NOMO-1 treated with dmso at 0.1 percent for 144 hours (cell line): ENCODE measurements around the gene CIB4.
"Not testable (repeated sequence)": the region's sequence is repeated elsewhere in the genome, so short reads cannot be mapped to it uniquely, and the experiment has no call there.

Experiments
- DNase-seq: peaks from one replicate; lab custom pipeline; 2025; ENCODE audit not compliant: unreplicated experiment; lab: John Stamatoyannopoulos, UW

The CIB4 gene

DNA sequence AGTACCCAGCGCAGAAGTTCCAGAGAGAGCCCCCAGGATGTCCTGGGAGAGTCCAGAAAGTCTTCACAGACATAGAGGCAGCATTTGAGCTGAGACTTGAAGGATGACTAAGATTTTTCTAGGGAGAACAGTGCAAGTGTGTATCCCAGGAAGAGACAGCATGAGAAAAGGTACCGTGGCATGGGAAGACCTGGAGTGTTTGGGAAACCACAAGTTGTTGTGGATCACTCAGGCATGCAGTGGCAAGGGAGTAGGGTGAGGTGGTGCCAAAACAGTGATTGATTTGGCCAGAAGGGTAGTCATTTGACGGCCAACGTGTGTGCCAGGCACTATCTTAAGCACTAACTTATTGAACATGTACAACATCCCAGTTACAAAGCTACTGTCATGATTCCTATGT lies 26.9 kb upstream of the CIB4 start:
- no peak for DNase-seq

DNA sequence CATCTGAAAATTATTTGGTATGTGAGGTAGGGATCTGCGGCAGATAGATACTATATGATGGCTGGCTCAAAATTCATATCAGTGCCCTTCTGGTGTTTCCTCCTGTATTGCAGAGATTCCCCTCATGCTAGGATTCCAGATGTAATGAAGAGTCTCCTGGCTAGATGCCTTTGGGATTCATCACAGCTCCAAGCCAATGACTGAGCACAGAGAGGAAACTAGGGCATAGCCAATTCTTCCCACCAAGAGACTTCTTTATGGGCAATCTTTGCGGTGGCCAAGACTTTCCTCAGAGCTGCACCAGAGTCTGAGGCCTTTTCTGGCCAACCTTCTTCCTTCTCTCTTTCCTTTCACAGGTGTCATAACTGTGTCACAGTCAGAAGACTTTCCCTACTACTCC lies 25.5 kb upstream of the CIB4 start:
- DNase-seq: no peak

DNA sequence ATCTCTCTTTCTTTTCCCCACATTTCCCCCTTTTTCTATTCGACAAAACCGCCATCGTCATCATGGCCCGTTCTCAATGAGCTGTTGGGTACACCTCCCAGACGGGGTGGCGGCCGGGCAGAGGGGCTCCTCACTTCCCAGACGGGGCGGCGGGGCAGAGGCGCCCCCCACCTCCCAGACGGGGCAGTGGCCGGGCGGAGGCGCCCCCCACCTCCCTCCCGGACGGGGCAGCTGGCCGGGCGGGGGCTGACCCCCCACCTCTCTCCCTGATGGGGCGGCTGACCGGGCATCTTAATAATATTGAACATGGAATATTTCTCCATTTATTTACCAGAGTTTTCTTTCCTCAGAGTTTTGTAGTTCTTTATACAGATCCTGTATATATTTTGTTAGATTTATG lies 24.1 kb upstream of the CIB4 start:
- not testable (repeated sequence) for DNase-seq

DNA sequence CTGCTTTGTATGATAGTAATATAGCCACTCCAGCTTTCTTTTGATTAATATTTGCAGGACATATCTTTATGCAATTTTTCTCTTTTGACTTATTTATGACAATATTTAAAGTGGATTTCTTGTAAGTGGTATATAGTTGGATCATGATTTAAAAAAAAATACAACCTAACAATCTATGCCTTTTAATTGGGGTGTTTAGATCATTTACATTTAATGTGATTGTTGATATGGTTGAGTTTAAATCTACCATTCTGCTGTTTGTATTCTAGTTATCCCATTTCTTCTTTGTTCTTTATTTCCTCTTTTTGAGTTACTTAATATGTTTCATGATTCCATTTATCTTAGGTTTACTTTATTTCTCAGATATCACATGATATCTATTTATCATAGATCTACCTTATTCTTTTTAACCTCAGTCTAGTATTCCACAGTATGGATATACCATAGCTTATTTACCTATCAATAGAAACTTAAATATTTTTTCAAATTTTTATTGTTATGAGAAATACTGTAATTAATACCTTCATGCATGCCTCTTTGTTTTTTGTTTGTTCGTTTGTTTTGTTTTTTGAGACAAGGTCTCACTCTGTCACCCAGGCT lies 19.3 kb upstream of the CIB4 start:
- DNase-seq: no peak

DNA sequence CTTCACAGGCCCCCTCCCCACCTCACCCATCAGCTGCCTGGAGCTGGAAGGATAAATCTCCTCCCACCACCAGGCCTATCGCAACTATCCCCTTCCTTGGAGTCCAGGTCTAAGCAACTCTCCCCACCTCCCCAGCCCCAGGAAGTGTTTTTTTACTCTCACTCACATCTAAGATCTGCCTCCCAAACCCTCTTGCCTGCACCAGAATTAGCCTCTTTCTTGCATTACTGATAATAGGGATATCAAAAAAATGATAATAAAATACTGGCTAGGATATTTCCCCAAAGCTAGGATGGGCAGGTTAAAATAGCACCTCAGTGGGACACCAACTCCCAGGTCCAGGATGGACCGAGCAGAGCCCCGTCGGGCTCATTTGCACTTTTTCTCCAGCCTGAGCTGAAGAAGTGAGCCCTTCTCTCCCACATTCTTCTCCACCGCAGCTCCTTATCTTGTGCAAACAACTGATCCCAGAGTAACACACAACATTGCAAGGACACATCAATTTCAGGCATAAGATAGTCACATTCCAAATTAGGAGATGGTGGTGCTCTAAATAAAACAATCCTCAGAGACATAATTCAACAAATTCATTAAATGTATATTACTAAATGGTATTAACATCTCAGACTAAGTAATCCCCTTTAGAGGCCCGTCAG lies 17.7 kb upstream of the CIB4 start:
- no peak for DNase-seq

DNA sequence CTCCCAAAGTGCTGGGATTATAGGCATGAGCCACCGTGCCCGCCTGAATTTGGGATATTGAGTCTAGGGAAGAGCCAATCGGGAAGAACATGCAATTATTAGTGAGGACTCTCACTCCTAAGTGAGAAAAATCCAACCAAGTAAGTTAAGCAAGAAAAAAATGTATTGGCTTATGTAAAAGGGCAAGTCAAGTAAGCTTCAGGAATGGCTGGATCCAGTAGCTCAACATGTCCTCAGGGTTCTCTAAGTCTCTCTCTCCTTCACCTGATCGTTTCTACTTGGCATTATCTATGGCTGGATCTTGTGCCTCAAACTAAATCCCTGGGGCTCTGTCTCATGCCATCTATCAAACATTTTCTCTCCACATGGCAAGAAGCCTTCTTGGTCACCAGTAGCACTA lies 16.1 kb upstream of the CIB4 start:
- no peak for DNase-seq

DNA sequence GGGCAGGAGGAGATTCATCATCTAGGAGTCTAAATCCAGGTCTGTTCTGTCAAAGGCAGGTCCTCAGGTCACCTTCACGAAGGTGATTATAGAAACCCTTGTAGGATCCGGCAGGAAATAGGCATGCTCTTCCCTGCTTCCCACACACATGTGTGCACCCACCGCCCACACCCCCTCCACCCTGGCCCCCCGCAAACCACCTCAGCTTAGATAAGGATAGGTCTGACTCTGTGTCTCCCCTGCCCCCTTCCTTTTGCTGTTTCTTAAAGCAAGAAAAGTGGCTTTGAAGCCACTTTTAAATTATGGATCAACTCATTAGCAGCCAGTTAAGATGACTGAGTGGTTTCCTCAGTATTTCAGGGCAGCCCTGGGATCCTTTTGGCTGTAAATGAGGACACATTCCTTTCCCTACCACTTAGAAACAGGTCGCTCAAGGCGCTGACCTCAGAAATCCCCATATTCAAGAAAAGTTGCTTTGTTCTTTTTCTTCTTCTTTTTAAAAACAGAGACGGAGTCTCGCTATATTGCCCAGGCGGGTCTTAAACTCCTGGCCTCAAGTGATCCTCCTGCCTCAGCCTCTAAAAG lies 14.5 kb upstream of the CIB4 start:
- no peak for DNase-seq

DNA sequence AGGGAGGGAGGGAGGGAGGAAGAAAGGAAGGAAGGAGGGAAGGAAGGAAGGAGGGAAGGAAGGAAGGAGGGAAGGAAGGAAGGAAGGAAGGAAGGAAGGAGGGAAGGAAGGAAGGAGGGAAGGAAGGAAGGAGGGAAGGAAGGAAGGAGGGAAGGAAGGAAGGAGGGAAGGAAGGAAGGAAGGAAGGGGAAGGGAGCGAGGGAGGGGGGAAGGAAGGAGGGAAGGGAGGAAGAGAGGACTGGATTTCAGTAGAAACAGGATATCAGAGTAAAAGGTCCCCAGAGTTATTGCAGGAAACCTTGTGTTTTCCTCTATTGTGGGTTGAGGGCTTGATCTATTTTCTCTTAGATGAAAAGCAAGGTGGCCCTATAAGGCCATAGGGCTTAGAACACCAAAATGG lies 14.0 kb upstream of the CIB4 start:
- not testable (repeated sequence) for DNase-seq

DNA sequence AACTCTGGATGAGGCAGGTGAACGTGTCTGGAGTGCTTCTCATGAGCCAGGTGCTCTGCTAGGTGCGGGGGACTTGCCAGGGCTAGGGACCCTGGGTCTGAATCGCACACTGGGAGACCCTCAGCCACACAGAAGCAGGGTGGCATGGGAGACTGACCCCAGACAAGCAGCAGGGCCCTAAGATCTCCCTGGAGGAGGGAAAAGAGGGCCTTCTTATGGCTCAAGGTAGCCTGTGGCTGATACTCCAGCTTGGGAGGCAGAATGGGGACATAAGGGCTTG lies 12.8 kb upstream of the CIB4 start:
- no peak for DNase-seq

DNA sequence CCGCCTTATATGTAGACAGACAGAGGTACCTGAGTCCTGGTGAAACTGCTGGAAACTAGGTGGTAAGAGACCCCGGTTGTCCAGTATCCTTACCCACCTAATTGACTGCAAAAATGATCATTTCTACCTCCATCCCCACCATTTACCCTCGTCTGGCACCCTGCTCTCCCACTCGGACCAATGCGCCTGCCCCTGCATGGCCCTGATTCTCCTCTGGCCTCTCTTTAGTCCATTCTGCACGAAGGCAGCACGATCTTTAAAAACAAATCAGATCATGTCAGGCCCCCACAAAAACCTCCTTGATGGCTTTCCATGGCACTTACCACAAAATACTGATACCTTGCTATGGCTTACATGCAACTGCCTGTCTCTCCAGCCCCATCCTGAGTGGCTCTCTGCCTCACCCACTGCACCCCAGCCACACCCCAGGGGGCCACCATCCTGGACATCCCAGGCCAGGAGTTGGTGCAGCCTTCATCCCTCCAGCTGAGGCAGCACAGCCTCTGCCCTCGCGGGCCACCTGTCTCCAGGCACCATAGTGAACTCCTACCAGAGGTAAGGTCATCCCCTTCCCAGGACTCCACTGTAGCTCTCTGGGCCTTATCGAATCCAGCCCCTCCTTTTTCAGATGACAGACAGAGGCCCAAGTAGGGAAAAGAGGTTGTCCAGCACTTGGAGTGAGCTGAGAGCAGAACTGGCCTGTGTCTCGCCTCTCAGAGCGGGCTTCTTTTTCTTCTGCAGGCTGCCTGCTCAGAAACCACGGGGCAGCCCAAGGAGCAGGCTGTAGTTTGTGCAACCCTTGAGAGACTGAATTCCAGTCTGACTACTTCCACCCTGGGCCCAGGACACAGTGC lies 12.3 kb upstream of the CIB4 start:
- DNase-seq: no peak

DNA sequence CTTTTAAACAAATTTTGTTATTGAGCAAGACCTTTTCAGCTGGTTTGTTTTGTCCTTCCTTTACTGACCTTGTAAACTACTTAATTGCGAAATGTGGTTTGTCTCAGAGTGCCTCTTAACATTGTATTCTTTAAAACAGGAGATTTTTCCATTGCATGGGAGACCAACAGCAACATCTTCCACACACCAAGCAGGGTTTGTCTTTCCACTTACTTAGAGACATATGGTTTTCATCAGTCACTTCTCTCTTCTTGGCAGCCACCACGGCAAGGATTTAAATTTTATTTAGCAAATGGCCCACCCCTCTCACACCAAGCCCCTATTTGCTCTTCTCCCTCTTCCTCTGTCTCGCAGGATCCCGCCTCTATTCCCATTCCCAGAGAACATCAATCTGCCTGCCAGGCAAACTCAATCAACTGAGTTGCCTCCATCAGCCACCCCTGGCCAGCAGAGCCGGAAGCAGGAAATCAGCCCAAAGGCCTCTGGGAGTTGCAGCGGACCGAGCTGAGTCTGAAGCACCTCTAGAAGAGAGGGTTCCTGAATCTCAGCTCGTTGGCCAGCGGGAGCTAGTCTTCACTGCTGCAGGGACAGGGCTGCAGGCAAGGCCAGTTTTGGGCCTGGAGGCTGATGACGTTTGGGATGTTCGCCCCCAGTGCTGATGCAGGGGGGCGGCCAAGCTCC lies 11.3 kb upstream of the CIB4 start:
- DNase-seq: no peak

DNA sequence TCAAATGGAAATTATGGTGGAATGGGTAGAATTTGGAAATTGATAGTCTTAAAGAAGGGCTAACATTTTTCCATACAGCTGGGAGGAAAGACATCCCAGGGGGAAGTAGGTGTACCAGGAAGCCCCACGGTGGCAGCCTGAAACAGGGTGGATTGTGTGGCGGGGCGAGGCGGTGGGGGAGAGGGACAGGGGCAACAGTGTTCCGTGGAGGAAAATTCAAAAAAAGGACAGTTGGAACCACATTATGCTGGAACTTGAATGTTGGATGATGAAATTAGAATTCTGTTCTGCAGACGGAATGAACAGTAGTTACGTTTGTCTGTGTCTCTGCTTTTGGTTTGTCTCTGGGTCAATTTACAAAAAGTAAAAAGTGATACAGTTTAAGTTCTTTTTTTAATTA lies 10.6 kb upstream of the CIB4 start:
- DNase-seq: no peak

DNA sequence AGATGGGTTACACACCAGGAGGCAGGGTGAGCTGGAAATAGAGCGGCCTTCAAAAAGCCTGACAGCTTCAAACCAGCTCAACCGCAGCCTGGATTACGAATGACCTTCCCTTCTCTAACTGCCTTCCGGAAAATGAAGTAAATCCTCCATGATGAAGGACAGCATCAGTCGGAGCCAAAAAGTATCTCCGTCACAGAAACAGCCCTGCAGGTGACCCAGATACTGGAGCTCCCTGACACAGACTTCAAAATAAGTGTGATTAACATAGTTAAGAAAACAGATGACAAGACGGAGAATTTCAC lies 10.3 kb upstream of the CIB4 start:
- DNase-seq: no peak

DNA sequence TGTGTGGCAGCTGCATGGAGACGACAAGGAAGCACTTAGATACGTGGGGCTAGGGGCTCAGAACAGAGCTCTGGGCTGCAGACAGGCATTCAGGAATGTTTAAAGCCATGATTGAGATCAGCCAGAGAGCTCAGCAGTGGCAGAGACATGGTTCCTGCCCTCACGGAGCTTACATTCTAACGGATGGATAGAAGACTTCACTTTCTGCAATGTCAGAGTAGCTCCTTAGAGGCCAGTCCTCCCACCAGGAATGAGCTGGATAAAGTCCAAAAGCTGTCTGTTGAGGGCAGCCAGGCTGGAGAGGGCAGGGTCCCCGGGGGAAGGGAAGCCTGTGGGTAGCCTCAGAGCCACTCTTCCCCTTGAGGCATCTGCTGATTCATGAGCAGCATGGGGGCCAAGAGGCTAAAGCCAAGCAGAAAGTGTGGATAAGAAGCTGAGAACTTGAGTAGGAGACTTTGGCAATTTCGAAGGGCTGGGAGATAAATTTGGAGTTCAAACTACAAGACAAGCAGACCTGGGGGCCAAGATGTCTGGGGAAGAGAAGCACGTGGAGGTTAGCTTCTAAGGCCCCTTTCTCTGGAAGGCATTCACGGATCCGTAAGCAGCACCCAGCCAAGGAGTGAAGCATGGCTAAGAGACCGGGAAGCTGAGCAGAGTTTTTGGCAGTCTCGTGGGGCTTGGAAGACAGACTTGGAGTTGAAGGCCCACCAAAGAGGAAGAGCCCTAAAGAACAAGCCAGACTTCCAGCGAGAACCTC lies 9.7 kb upstream of the CIB4 start:
- no peak for DNase-seq

DNA sequence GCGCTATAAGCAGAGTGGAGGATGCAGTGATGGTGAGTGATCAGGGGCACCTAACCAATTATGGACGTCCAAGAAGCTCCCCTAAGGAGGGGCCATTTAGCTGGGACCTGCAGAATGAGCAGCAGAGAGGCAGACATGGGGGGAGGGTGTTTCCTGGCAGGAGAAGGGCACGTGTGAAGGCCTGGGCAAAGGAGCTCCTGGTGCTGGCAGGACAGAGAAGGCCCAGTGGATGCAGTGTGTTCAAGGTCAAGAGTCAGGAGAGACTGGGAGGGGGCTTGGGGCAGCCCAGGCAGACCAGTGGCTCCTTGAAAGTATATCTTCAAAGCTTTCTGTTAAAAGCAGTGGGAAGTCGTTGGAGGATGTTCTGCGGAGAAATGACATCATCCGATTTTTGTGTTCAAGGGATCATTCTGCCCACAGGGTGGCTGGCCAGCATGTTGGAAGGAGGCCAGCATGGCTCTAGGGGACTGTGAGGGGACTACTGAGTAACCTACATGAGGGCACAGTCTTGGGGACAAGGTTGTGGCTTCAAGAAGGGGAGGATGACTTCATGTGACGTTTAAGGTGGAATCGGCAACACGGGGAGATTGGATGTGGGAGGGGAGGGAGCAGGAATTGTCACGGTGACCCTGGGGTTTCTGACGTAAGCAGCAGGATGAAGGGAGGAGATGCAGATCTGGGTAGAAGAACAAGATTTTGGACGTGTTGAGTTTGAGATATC lies 9.0 kb upstream of the CIB4 start:
- DNase-seq: no peak

DNA sequence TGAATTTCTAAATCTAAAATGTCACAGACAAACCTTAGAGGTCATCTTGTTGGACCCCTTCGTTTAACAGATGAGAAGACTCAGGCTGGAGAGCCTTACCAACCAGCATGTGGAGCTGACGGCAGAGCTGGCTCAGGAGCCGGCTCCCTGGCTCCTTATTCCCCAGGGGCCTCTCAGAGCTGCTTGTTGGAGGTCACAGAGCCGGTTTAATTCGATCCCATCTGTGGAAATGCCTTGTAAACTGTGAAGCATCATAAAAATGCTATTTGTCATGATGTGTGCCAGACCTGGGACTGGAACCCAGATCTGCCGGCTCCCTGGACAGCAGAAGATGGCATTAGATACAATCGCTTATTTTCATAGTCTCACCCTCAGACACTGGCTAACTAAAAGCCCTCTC lies 8.2 kb upstream of the CIB4 start:
- DNase-seq: no peak

DNA sequence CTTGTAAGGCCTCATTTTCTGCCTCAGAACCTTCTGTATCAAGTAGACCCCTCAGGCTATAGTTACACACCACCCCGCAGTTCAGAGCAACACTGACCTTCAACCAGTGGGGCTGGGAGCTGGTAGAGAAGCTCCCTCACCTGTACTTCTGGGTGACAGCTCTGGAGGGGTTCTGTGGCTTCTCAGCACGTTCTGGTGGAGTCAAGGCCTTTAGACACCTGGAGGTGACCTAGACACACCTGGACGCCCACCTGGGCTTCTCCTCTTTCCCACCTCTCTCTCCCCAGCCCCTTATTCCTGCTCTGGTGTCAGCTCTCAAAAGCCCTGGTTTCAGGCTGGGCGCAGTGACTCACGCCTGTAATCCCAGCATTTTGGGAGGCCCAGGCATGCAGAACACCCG lies 7.3 kb upstream of the CIB4 start:
- DNase-seq: no peak

DNA sequence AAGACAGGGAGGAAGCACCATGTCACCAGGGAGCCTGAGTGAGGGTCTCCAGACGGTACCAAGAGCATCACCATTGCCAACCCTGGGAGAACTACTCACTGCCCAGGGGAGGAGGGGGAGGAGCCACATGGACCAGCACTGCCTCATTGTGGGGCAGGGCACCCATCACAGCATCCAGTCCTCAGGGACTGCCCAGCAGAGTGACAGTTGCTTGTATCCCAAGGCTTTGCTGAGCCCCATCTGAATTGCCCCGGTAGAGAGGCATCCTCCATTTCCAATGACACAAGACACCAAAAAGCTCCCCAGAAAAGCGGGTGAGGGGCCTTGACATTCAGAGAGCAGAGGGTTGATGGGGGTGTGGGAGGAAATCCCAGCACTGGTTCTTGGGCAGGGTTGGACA lies 6.8 kb upstream of the CIB4 start:
- no peak for DNase-seq

DNA sequence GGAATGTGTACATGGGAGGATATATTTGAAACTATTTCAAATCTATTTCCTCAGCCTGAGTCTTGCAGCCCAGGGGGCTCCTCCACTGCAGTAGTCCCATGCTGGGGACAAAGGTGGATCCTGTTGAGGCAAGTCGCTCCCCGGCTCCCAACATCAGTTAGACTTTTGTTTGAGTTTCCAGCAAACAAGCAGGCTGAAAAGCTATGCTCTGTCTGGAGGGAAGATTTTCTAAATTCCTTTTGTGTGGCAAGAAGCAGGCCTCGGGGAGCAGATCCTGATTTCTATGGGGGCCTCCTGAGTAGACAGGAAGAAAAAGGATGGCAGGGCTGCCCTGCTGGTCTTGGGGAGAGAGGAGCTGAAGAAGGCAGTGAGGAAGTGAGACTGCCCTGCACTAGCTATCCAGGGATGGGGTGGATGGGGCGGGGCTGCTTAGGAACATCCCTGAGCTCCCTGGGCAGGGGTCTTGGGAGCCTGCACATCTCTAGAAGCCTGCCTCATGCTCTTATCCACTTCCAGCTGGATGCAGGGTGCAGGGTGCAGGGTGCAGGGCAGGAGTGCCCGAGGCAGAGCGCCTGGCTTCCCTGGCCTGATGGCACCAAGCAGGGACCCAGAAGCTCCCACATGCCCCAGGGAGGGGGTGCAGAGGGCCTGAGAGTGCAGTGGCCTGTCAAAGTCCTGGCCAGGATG lies 6.0 kb upstream of the CIB4 start:
- no peak for DNase-seq

DNA sequence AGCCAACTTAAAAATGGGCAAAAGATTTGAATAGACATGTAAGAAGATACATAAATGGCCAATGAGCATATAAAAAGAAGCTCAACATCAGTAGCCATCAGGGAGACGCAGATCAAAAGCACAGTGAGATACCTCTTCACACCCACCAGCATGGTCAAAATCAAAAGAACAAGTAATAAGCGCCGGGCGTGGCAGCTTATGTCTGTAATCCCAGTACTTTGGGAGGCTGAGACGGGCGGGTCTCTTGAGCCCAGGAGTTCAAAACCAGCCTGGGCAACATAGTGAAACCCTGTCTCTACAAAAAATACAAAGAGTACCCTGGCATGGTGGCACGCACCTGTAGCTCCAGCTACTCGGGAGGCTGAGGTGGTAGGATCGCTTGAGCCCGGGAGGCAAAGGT lies 4.6 kb upstream of the CIB4 start:
- DNase-seq: no peak
